Measurements from ENCODE around the gene EEF2.

The EEF2 gene

DNA sequence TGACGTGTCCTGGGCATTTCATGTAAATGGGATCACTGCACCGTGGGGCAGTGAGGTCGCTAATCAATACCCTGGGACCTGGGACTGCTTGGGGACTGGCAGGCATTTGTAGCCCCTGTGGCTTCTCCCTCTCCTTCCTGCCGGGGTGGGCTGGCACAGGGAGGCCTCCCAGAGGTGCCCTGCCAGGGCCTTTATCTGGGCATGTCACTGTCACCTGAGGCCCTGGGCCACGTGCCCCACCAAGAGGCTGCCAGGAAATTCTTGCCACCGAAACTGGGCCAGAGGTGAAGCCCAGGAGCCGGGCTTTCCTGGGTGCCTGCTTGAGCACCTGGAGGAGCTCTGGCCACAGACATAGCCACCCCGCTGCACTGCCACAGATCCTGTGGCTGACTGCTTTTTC, 54.2 kb downstream of the EEF2 start:
- TF ChIP-seq CTCF (IDR thresholded peaks at IDR 0.05) = no peak
